GM12864 (cell line): ENCODE data around the gene RAPGEF4.

Experiments
- DNase-seq: peaks from one replicate; pipeline ENCODE4 v3.0.0-alpha.2; 2011; ENCODE audit warnings: low read depth
- H3K4me3 ChIP-seq: 2 replicates; pipeline ENCODE4 v1.5.1; 2011; ENCODE audit warnings: mild to moderate bottlenecking, low read depth, low read length, control low read depth
- CTCF ChIP-seq: IDR thresholded peaks from 2 replicates; pipeline ENCODE4 v1.5.1; 2011; ENCODE audit warnings: low read depth, mild to moderate bottlenecking, moderate library complexity, low read length, control low read depth, inconsistent platforms; ENCODE audit errors: missing control alignments

Gene RAPGEF4

GRCh38 chr2:172996387-172996961 lies 260.8 kb downstream of the RAPGEF4 start:
- no peak overlapping the region for H3K4me3 ChIP-seq
- no peak for TF ChIP-seq CTCF
- DNase-seq: no peak

DNA sequence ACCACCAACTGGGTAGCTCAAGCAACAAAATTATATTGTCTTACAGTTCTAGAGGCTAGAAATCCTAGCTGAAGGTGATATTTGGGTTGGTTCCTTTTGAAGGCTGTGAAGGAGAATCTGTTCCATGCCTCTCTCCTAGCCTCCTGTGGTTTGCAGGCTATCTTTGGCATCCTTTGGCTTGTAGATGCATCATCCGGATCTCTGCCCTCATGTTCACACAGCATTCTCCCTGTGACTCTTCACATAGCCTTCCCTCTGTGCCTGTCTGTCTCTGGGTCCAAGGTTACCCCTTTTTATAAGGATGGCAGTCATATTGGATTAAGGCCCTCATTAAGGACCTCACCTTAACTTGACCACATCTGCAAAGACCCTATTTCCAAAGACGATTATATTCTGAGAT lies 261.4 kb downstream of the RAPGEF4 start:
- H3K4me3 ChIP-seq: no peak overlapping the region
- no peak for DNase-seq
- no peak for TF ChIP-seq CTCF

GRCh38 chr2:172998547-172999272 lies 263.1 kb downstream of the RAPGEF4 start:
- TF ChIP-seq CTCF: no peak
- H3K4me3 ChIP-seq: no peak overlapping the region
- no peak for DNase-seq

GRCh38 chr2:172999641-173000386 lies 264.2 kb downstream of the RAPGEF4 start:
- no peak for TF ChIP-seq CTCF
- DNase-seq: no peak
- no peak overlapping the region for H3K4me3 ChIP-seq

DNA sequence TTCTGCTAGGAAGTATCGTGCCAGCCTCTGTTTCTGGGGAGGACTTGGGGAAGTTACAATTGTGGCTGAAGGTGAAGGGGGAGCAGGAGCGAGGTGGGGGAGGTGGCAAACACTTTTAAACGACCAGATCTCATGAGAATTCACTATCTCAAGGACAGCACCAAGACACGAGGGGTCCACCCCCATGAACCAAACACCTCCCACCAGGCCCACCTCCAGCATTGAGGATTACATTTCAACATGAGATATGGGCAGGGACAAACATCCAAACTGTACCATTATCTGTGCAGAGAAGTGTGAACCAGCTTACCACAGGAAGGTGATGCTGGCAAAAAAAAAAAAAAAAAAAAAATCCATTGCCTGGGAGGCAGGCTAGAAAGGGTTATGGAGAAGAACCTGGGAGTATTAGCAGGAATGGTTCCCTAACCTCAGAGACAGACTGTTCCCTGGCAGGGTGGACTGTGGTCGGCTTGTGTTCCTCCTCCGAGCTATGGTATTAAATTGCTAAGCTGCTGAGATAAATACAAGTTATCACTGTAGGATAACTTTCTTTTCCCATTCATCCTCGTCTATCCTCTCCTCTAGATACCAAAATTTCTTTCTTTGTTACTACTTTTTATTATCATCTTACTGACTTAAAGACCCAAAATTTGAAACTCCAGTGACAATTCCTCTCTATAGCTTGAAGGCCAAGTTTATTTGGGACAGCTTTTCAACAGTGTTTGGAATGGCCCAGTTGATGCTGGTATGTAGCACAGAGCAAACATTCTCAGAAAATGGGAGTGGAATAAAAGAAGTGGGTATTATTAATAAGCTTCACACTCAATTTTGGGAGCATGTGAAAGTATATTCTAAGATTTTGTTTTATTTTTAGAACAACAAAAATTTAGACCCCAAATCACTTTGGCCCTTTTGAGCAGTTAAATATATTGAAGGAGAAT lies 266.3 kb downstream of the RAPGEF4 start:
- H3K4me3 ChIP-seq: no peak overlapping the region
- TF ChIP-seq CTCF: no peak
- no peak for DNase-seq

DNA sequence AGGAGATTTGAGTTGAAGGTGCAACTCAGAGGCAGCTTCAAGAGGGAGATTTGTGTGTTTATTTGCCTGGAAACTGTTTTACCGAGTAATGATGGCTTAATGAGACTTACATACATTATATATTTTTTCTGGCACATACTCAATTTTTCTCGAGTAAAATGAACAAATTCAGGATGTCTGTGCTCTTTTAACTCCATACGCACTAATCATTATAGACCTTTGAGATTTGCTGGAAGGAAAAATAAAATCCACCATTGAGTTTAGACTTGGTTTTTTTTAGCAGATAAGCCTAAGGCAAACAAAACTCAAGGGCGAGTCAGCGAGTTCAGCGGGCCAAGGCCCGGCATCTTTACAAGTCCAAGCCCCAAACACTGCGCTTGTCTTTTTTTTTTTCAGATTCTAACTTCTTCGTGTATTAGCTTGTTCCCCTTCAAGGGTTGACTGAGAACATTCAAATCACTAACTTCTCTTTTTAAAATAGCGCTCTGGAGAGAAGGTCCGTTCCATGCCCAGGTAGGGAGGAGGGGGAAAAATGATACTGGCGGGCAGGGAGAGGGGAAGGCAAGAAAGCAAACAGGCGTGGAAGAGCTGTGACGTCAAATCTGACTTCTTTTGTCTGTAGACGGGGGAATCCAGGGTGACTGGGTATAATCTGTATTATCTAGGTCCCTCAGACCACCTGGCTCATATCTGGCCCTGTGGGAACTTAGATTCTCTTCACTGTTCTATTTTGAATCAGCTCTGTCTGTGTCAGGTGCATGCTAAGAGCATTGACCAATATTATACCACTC lies 267.3 kb downstream of the RAPGEF4 start:
- no peak for DNase-seq
- no peak overlapping the region for H3K4me3 ChIP-seq
- TF ChIP-seq CTCF: no peak
